Tibial nerve (tissue), 4 donors: ENCODE results near the gene CAMKK2. TPM values are rescaled to one million over a fixed set of nuclear protein-coding genes. Genes with fewer than 3 reads are reported as not detected.

Experiments
- DNase-seq, 2 donors: peaks; one replicate each; pipeline ENCODE4 v3.0.0-alpha.2; 2019; ENCODE audit warnings: low spot score in 2 of 2
- H3K27ac ChIP-seq, 4 donors: fragments of 200-600 bp; sonication (generic) in 3 of 4; one replicate each; pipeline ENCODE4 v1.5.1; 2017 to 2019; ENCODE audit warnings: mild to moderate bottlenecking in 1 of 4
- H3K27me3 ChIP-seq, 2 donors: fragments of 200-600 bp; sonication (generic) in 1 of 2; one replicate each; pipeline versions ENCODE4 v1.5.1 to v1.6.0; 2017 to 2019
- H3K36me3 ChIP-seq, 3 donors: fragments of 200-600 bp; sonication (generic); one replicate each; pipeline ENCODE4 v1.5.1; 2018 to 2019
- H3K4me1 ChIP-seq, 4 donors: fragments of 200-600 bp; sonication (generic) in 3 of 4; one replicate each; pipeline ENCODE4 v1.5.1; 2017 to 2019
- H3K4me3 ChIP-seq, 4 donors: fragments of 200-600 bp; sonication (generic) in 3 of 4; one replicate each; pipeline ENCODE4 v1.5.1; 2017 to 2019; ENCODE audit warnings: mild to moderate bottlenecking in 1 of 4, moderate library complexity in 1 of 4
- H3K9me3 ChIP-seq, 4 donors: fragments of 200-600 bp; sonication (generic) in 3 of 4; one replicate each; pipeline ENCODE4 v1.5.1; 2017 to 2019
- EP300 ChIP-seq, 2 donors: sonication (generic); formaldehyde crosslinking; IDR thresholded peaks; one replicate each; pipeline ENCODE4 v1.6.1; 2017; ENCODE audit warnings: antibody characterized with exemption in 2 of 2, mild to moderate bottlenecking in 1 of 2
- POLR2A ChIP-seq, 2 donors: fragments of 450-650 bp; IDR thresholded peaks; one replicate each; pipeline ENCODE4 v1.6.1; 2017; ENCODE audit warnings: antibody characterized with exemption in 2 of 2, mild to moderate bottlenecking in 2 of 2, moderate library complexity in 2 of 2
- WGBS, 2 donors: methylation state at CpG; one replicate each; pipeline ENCODE4 v1.1.5; 2018; 5-methylcytosine and 5-hydroxymethylcytosine counted together
- total RNA-seq, 4 donors: library from RNA; depleted of rRNA; stranded (reverse); fragments of >200 nt; gene quantifications; one replicate each; pipeline ENCODE4 v1.1.0, GENCODE V29; 2016
- TF ChIP-seq, protein P1 (sequence below), 5 experiments: fragments of 200-600 bp in 3 of 5; fragments of 450-650 bp in 2 of 5; sonication (generic) in 3 of 5; IDR thresholded peaks; one replicate each; pipeline ENCODE4 v1.5.1; 2016 to 2019; ENCODE audit warnings: antibody characterized with exemption in 5 of 5, mild to moderate bottlenecking in 3 of 5, moderate library complexity in 2 of 5

The CAMKK2 gene
- total RNA-seq, 4 donors from 2014 or later = 31.0 to 39.9 (median 32.9) TPM

DNA sequence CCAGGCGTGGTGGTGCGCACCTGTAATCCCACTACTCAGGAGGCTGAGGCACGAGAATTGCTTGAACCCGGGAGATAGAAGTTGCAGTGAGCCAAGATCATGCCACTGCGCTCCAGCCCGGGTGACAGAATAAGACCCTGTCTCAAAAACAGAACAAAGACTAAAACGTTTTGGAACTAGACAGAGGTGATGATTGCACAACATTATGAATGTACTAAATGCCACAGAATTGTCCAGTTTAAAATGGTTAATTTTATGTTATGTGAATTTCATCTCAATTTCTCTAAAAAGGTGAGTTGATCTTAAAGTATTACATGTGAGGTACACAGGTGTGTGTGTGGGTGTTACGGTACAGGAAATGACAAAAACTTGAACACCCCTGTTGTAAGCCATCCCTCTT is 70.1 kb downstream of the CAMKK2 start:
- H3K27me3 ChIP-seq = no peaks in the 10 kb centered on the region
- WGBS, 2 donors = 86 to 93% methylated on average over 8 of the region's 8 CpGs
- H3K36me3 ChIP-seq = peaks cover 2 to 75% (median 9%) of the 10 kb centered on the region in 3 donors
- H3K27ac ChIP-seq = no peak overlapping the region
- no peak overlapping the region for H3K4me3 ChIP-seq
- TF ChIP-seq, protein P1, sequence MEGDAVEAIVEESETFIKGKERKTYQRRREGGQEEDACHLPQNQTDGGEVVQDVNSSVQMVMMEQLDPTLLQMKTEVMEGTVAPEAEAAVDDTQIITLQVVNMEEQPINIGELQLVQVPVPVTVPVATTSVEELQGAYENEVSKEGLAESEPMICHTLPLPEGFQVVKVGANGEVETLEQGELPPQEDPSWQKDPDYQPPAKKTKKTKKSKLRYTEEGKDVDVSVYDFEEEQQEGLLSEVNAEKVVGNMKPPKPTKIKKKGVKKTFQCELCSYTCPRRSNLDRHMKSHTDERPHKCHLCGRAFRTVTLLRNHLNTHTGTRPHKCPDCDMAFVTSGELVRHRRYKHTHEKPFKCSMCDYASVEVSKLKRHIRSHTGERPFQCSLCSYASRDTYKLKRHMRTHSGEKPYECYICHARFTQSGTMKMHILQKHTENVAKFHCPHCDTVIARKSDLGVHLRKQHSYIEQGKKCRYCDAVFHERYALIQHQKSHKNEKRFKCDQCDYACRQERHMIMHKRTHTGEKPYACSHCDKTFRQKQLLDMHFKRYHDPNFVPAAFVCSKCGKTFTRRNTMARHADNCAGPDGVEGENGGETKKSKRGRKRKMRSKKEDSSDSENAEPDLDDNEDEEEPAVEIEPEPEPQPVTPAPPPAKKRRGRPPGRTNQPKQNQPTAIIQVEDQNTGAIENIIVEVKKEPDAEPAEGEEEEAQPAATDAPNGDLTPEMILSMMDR (IDR thresholded peaks at IDR 0.05) = no peak
- no peak for TF ChIP-seq EP300 (IDR thresholded peaks at IDR 0.05)
- TF ChIP-seq POLR2A (IDR thresholded peaks at IDR 0.05) = no peak
- no peak for DNase-seq
- peaks cover 0 to 9% (median 0%) of the 10 kb centered on the region in 4 donors for H3K4me1 ChIP-seq
- no peaks in the 10 kb centered on the region for H3K9me3 ChIP-seq

DNA sequence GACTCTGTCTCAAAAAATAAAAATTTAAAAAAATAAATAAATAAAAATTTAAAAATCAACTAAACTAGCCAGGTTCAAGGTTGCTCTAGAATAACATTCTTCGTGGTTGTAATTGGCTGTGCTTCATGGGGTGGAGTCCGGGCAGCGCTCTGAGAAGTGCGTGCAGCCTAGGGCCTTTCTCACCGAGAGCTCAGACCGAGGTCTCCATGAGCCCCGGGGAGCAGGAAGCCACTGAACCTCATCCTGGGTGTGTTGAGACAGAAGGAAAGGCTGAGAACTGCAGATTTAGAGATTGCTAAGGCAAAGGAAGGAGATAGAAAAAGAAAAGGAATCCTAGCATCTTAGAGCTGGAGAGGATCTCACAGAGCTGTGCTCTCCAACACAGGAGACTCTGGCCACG is 71.9 kb downstream of the CAMKK2 start:
- no peaks in the 10 kb centered on the region for H3K4me1 ChIP-seq
- no peaks in the 10 kb centered on the region for H3K9me3 ChIP-seq
- H3K4me3 ChIP-seq = no peak overlapping the region
- TF ChIP-seq, protein P1 (IDR thresholded peaks at IDR 0.05) = no peak
- 63 to 79% methylated on average over 8 of the region's 8 CpGs for WGBS, 2 donors
- peaks cover 2 to 77% (median 9%) of the 10 kb centered on the region in 3 donors for H3K36me3 ChIP-seq
- no peak overlapping the region for H3K27ac ChIP-seq
- H3K27me3 ChIP-seq = no peaks in the 10 kb centered on the region
- DNase-seq = no peak

DNA sequence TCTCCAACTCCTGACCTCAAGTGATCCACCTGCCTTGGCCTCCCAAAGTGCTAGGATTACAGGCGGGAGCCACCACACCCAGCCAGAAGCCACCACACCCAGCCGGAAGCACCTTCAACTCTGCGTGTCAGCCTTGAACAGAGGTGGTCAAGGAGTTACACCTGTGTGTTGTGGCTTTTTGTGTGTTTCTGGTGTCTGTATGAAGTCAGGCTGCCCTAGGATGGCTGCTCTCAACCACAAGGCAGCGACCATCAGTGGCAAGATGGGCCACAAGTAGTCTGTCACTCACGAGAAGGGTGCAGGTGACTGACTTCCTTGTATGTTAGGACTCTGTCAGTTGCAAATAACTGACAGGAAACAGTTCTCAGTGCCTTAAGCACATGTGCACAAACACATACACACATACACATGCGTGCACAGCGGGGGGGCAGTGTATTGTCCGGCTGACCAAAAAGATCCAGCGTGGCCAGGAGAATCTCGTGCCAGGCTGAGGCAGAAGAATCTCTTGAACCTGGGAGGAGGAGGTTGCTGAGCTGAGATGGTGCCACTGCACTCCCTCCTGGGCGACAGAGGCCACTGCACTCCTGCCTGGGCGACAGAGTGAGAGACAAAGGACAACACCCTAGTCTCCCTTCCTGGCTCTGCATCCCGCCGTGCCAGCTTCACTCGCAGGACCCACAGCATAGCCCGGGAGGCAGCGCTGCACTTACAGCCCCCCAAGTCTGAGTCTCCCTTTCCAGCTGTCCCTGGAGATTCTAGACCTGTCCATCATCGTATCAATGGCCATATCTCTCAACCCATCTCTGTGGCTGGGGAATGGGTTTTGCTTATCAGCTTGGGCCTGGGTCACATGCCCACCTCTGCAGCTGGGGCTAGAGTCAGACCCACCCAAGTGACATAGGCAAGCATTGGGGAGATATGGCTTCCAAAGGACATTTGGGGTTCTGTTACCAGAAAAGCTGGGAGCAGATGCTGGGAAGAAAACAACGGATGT is 72.9 kb downstream of the CAMKK2 start:
- Histone ChIP-seq H3K36me3 (peaks cover 2 to 74% (median 2%) of the 10 kb centered on the region in 3 donors), H3K4me3 (no peak overlapping the region), H3K9me3 (no peaks in the 10 kb centered on the region), H3K4me1 (no peaks in the 10 kb centered on the region), H3K27me3 (no peaks in the 10 kb centered on the region), H3K27ac (peak overlapping the region in 1 of 4 donors; percentile 15)
- no peak for DNase-seq
- TF ChIP-seq, protein P1 (IDR thresholded peaks at IDR 0.05) = peak in 1 of 5 experiments; percentile 17
- no peak for TF ChIP-seq EP300 (IDR thresholded peaks at IDR 0.05)
- WGBS, 2 donors = 82 to 90% methylated on average over 19 of the region's 19 CpGs

DNA sequence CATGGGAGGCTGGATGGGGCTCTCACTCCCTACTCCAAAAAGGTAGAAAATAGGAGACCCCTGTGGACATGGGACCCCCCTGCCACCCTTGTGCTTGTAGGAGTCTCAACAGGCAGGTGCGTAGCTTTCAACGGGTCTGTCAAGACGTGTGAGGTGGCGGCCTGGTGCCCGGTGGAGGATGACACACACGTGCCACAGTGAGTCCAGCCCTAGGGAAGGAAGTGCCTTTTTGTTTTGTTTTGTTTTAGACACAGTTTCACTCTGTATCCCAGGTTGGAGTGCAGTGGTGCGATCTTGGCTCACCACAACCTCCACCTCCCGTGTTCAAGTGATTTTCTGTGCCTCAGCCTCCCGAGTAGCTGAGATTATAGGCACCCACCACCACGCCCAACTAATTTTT is 73.7 kb downstream of the CAMKK2 start:
- H3K36me3 ChIP-seq = peaks cover 2 to 78% (median 9%) of the 10 kb centered on the region in 3 donors
- no peak for TF ChIP-seq EP300 (IDR thresholded peaks at IDR 0.05)
- TF ChIP-seq POLR2A (IDR thresholded peaks at IDR 0.05) = no peak
- TF ChIP-seq, protein P1 (IDR thresholded peaks at IDR 0.05) = no peak
- no peaks in the 10 kb centered on the region for H3K9me3 ChIP-seq
- no peak overlapping the region for H3K4me3 ChIP-seq
- DNase-seq = no peak
- H3K27me3 ChIP-seq = no peaks in the 10 kb centered on the region
- peak overlapping the region in 1 of 4 donors; percentile 15 for H3K27ac ChIP-seq
- WGBS, 2 donors = 93 to 95% methylated on average over 10 of the region's 10 CpGs
- no peaks in the 10 kb centered on the region for H3K4me1 ChIP-seq

DNA sequence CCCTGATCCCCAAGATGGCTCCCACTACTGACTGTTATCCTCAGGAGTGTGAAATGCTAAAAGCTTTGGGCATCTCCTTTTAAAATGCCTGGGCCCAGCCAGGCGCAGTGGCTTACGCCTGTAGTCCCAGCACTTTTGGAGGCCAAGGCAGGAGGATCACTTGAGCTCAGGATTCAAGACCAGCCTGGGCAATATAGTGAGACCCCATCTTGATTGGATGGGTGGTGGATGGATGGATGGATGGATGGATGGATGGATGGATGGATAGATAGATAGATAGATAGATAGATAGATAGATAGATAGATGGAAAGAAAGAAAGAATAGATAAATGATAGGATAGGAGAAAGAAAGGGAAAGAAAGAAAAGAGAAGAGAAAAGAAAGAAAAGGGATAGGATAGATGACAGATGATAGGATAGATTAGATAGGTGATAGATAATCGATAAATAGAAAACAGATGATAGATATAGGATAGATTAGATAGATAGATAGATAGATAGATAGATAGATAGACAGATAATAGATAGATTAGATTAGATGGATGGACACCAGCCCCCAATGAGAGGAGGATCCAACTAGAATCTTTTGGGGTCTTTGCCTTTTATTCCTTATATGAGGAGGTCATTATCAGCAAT is 77.0 kb downstream of the CAMKK2 start:
- no peak overlapping the region for H3K27ac ChIP-seq

More for the DNA sequence above, 77.0 kb downstream of the CAMKK2 start:
- Histone ChIP-seq H3K4me1 (peaks cover 0 to 13% (median 5%) of the 10 kb centered on the region in 4 donors), H3K9me3 (no peaks in the 10 kb centered on the region), H3K4me3 (no peak overlapping the region), H3K36me3 (peaks cover 0 to 66% (median 10%) of the 10 kb centered on the region in 3 donors), H3K27me3 (no peaks in the 10 kb centered on the region)
- 93 to 98% methylated on average over 3 of the region's 3 CpGs for WGBS, 2 donors
- TF ChIP-seq, protein P1 (IDR thresholded peaks at IDR 0.05) = no peak
- no peak for TF ChIP-seq EP300 (IDR thresholded peaks at IDR 0.05)
- no peak for TF ChIP-seq POLR2A (IDR thresholded peaks at IDR 0.05)
- DNase-seq = no peak
